GM06990 (cell line): ENCODE results near the gene ERICH2.

ENCODE experiments used
- DNase-seq: peaks from one replicate; pipeline ENCODE4 v3.0.0-alpha.2; 2011; ENCODE audit not compliant: insufficient read length; ENCODE audit errors: extremely low read depth
- H3K27me3 ChIP-seq: replicated peaks from 2 replicates; pipeline ENCODE4 v1.6.0; 2011; ENCODE audit warnings: low read length; ENCODE audit not compliant: control insufficient read depth, insufficient read depth
- H3K36me3 ChIP-seq: 2 replicates; pipeline ENCODE4 v1.5.1; 2011; ENCODE audit warnings: low read length; ENCODE audit not compliant: control insufficient read depth, insufficient read depth
- H3K4me3 ChIP-seq: replicated peaks from 2 replicates; pipeline ENCODE4 v1.5.1; 2011; ENCODE audit warnings: low read depth, mild to moderate bottlenecking, control low read depth, low read length
- TF ChIP-seq, protein P1 (sequence below): IDR thresholded peaks from 2 replicates; pipeline ENCODE4 v1.5.1; 2011; ENCODE audit warnings: low read length, control low read depth, mild to moderate bottlenecking, inconsistent platforms; ENCODE audit not compliant: insufficient read depth, poor library complexity, severe bottlenecking

ERICH2 gene

DNA sequence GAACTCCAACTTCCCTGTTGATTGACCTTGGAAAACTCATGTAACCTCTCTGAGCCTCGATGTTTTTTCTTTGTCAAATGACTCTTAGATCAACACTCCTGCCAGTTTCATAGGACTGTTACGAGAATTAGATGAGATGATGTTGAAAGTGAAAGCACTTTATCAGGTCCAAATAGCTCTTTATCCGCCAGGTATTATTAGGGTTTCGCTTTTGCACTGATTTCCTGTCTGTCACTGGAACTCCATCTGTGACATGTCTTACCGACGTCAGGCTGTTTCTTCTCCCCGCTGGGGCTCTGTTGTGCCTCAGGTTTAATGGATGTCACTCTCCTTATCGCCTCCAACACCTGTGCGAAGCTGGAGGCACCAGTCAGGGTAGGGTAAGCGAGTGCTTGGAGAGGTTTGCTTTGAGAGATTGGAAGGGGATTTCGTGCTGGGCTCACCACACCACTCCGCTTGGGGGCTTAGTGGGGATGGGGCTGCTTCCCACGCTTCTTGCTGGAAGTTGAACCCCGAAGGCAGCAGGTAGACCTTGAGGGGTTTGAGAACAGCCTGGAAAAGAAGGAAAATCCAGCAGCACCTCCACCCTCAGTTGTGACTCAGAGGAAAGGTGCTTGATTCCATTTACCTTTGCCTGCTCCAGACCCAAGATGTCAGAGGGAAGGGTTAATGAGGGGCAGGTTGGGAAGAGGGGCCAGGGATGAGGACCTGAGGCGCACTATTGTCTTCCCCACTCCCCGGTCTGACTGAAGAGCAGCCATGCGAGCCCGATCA lies 50.8 kb downstream of the ERICH2 start:
- TF ChIP-seq, protein P1, sequence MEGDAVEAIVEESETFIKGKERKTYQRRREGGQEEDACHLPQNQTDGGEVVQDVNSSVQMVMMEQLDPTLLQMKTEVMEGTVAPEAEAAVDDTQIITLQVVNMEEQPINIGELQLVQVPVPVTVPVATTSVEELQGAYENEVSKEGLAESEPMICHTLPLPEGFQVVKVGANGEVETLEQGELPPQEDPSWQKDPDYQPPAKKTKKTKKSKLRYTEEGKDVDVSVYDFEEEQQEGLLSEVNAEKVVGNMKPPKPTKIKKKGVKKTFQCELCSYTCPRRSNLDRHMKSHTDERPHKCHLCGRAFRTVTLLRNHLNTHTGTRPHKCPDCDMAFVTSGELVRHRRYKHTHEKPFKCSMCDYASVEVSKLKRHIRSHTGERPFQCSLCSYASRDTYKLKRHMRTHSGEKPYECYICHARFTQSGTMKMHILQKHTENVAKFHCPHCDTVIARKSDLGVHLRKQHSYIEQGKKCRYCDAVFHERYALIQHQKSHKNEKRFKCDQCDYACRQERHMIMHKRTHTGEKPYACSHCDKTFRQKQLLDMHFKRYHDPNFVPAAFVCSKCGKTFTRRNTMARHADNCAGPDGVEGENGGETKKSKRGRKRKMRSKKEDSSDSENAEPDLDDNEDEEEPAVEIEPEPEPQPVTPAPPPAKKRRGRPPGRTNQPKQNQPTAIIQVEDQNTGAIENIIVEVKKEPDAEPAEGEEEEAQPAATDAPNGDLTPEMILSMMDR: no peak
- no peak for DNase-seq
- H3K27me3 ChIP-seq: peaks cover 10% of the 10 kb centered on the region
- H3K4me3 ChIP-seq: peak overlapping the region; percentile 33; the same call in 1 of the 2 replicates
- H3K36me3 ChIP-seq: no peaks in the 10 kb centered on the region

DNA sequence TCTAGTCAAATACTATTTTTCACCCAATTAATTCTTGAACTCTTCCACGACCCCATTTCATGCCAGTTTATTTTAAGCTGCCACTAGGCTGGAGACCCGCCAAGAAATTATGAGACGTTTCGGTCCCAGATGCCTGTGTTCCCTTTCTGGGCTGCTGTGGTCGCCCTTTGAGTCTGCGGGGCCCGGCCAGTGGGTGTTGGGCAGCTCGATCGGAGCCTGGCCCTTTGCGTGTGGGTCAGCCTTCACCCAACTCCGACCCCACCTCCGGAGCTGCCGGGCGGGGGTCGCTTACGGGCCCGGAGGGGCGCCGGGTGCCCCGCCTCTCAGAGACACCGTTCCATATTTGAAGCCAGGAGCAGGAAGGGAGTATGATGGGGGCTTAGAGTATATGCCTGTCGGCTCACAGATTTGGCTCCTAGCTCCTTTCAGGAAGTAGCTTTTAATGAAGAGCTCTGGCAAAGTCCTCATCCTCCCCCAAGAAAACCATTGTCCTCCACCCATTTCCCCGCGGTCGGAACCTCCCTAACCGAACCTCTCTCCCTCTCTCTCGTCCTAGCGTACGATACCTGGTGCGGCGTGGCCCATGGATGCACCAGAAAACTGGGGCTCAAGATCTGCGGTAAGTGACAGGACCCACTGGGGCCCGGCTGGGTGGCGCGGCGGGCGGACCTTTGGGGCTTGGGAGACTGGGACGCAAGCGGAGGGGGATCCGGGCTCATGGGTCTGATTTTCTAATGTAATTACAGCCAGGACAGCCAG lies 51.5 kb downstream of the ERICH2 start:
- DNase-seq: no peak
- TF ChIP-seq, protein P1: no peak
- H3K36me3 ChIP-seq: no peaks in the 10 kb centered on the region
- peaks cover 12% of the 10 kb centered on the region for H3K27me3 ChIP-seq
- H3K4me3 ChIP-seq: no peak overlapping the region

GRCh38 chr2:170822290-170823087 lies 52.3 kb downstream of the ERICH2 start:
- no peak for DNase-seq
- TF ChIP-seq, protein P1: peak; percentile 39

DNA sequence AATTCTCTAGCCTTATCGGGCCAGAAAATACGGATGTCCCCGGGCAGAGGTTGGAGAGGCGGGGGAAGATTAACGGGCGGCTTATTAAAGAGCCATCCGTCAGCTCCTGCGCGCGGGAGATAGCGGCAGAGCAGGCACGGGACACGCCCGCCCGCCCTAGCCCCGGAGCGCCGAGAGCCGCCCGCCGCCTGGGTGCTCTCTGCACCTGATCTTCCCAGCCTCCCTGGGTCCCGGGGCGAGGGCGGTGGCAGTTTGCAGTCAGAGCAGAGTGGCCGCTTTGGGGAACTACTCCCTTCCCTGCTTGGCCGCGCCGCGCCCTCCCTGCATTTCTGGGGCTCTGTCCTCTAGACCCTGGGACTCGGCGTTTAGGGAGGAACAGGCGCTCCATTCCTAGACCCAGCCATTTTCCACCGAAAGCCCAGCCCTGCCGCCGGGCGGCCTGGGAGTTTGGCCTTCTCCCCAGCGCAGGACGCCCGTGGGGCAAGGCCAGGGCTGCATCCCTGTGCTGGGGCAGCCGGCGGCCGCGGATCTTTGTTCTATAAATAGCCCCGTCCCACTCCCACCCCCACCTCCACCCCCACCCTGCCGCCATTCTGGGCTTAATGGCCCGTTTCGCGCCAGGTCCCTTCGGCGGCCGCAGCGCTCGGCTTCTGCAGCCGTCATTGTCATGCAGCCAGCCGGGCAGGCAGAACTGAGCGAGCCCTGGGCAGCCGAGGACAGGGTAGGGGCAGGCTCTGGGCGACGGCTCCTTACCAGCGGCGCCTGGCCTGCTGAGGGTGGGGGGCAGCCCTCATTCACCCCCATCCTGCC lies 53.1 kb downstream of the ERICH2 start:
- DNase-seq: no peak
- H3K4me3 ChIP-seq: no peak overlapping the region

More at GRCh38 chr2:170822290-170823087, 52.3 kb downstream of the ERICH2 start:
- H3K36me3 ChIP-seq: no peaks in the 10 kb centered on the region
- no peak overlapping the region for H3K4me3 ChIP-seq
- peaks cover 12% of the 10 kb centered on the region for H3K27me3 ChIP-seq

DNA sequence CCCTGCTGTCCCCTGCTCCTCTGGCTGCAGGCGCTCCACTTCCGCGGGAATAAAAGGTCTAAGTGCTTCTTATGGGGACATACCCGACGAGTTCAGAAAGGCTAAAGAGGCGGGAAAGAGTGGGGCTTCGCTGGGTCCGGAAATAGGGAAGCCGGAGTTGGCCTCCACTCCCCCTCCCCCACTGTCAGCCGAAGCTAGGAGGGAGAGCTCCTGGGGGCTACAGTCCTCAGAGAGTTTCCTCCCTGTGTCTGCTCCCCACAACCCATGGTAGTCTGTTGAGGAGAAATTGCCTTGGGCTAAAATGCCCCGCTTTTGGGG lies 53.7 kb downstream of the ERICH2 start:
- Histone ChIP-seq H3K4me3 (no peak overlapping the region), H3K27me3 (peaks cover 9% of the 10 kb centered on the region), H3K36me3 (no peaks in the 10 kb centered on the region)
- DNase-seq: no peak
- TF ChIP-seq, protein P1: peak; percentile 5

More for the DNA sequence above, 53.1 kb downstream of the ERICH2 start:
- TF ChIP-seq, protein P1: no peak
- no peaks in the 10 kb centered on the region for H3K36me3 ChIP-seq
- H3K27me3 ChIP-seq: peaks cover 10% of the 10 kb centered on the region
